ENCODE measurements around the gene MBNL1. TPM values are rescaled to one million over a fixed set of nuclear protein-coding genes. Genes with fewer than 3 reads are reported as not detected.

The MBNL1 gene
- total and polyA plus RNA-seq, 2 donors (not counting 3 experiments of a cell fraction or from before 2014, with no cell fraction given), result 179 to 362 TPM

DNA sequence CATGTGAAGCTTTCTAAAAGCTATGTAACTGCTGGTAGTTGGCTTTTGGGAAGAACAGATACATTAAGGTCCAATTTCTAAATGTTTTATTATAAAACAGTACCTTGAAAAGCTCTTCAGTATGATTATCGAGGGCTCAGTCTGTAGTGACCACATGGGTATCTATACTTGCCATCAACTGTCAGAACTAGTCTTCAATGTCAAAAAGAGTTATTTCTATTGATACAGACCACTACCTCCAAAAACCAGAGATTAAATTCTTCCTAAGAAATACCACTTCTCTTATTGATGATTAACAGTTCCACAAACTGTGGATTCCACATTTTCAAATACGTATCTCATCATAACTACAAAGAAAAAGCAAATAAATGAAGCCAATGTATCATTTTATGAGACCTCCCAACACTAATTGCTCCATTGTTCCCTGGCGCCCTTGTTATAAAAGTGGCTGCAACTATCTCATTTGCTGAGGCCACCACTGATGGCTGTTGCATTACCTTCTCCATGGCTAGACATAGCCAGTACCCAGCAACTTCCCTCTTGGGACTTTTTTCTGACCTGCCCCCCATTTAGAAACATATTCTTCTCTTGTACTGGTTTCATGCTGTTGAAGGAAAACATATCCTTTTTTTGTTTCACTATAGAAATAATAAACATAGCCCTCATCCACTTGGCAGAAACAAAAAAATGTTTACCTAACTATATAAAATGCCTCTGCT, 33.9 kb upstream of the MBNL1 start:
- Histone ChIP-seq H3K9me3 (replicated peaks; ENCODE audit: control insufficient read depth, insufficient read depth, low read length) (no peaks in the 10 kb centered on the region), H3K27me3 (ENCODE audit: control insufficient read depth in 2 of 2, insufficient read depth in 2 of 2, low read length in 2 of 2) (no peaks in the 10 kb centered on the region), H3K4me3 (replicated peaks in 1 of 3; ENCODE audit: insufficient read depth in 1 of 3, low read depth in 1 of 3, low read length in 3 of 3) (no peak overlapping the region), H3K9me1 (replicated peaks; ENCODE audit: control insufficient read depth, extremely low read depth, insufficient read depth, low read length) (no peaks in the 10 kb centered on the region), H4K20me1 (replicated peaks; ENCODE audit: control insufficient read depth, extremely low read depth, insufficient read depth, low read length) (no peaks in the 10 kb centered on the region), H3K4me1 (ENCODE audit: control insufficient read depth, extremely low read depth, insufficient read depth, low read length) (peaks cover under 1% of the 10 kb centered on the region), H2AFZ (ENCODE audit: low read depth, low read length) (no peak overlapping the region), H3K36me3 (ENCODE audit: control insufficient read depth in 2 of 2, extremely low read depth in 1 of 2, insufficient read depth in 2 of 2, low read length in 2 of 2) (no peaks in the 10 kb centered on the region), H3K9ac (replicated peaks; ENCODE audit: extremely low read depth, insufficient read depth, low read length) (no peak overlapping the region), H3K27ac (ENCODE audit: insufficient read depth, low read depth, low read length) (no peak overlapping the region), H3K4me2 (ENCODE audit: insufficient read depth, low read length) (no peak overlapping the region), H3K79me2 (ENCODE audit: control insufficient read depth, insufficient read depth, low read length) (no peaks in the 10 kb centered on the region)
- TF ChIP-seq MYC (IDR thresholded peaks at IDR 0.05; ENCODE audit: low read depth, low read length) (no peak), FOS (IDR thresholded peaks at IDR 0.05; ENCODE audit: borderline replicate concordance, insufficient read depth, low read length) (no peak), POLR2A (IDR thresholded peaks at IDR 0.05; ENCODE audit: low read depth, low read length) (no peak), JUN (IDR thresholded peaks at IDR 0.05; ENCODE audit: borderline replicate concordance, insufficient read depth, insufficient read length, low read depth) (no peak), CTCF (IDR thresholded peaks at IDR 0.05; ENCODE audit: extremely low read depth in 1 of 2, insufficient read depth in 1 of 2, low read depth in 1 of 2, low read length in 2 of 2) (no peak), EZH2 (IDR thresholded peaks at IDR 0.05; ENCODE audit: borderline replicate concordance, low read depth, low read length, severe bottlenecking) (no peak), GATA2 (IDR thresholded peaks at IDR 0.05; ENCODE audit: insufficient read depth, insufficient read length, low read depth, low read length) (no peak)
- TF ChIP-seq, protein P1, sequence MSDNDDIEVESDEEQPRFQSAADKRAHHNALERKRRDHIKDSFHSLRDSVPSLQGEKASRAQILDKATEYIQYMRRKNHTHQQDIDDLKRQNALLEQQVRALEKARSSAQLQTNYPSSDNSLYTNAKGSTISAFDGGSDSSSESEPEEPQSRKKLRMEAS (IDR thresholded peaks at IDR 0.05; ENCODE audit: insufficient read depth, insufficient read length), result no peak
- no peak for FAIRE-seq
- no TSS peak for BruUV-seq (replicated peaks)
- no peak for DNase-seq (ENCODE audit: low read depth, low spot score)
- dilution Hi-C loops (cut with MboI; ENCODE audit: extremely low pct_ligation_motif_present, low sequenced_read_pairs), result no loop called here
- POLR2A ChIA-PET, result no interaction called here
- intact Hi-C loops (cut with micrococcal nuclease), result no loop called here
- CTCF ChIA-PET, result interaction anchor here (0.6 to 0.7 kb wide), 2 partner anchors 9 to 140 kb away, joined by 3 to 4 read pairs; no protein-coding TSS in a partner anchor
